Panc1 (cell line): Measurements from ENCODE around the gene VWA7. TPM values are rescaled to one million over a fixed set of nuclear protein-coding genes. Genes with fewer than 3 reads are reported as not detected.

Experiments used
- ATAC-seq: fragments of 200-7000 bp; cut with Tn5 transposase; 2 replicates; pipeline ENCODE4 v1.9.1; 2020; ENCODE audit warnings: mild to moderate bottlenecking, moderate library complexity
- BruUV-seq: library from RNA; stranded (reverse); fragments of 400-500 nt; replicated peaks from 2 replicates; lab custom pipeline; 2021; lab: Mats Ljungman, UMichigan
- CTCF ChIA-PET: fragments of 300-600 bp; sonication (Branson Sonifier 250); formaldehyde crosslinking; loops from one replicate; lab custom pipeline; 2022; ENCODE audit warnings: antibody characterized with exemption; lab: Charles Lee
- POLR2A ChIA-PET: fragments of 300-600 bp; sonication (Branson Sonifier 250); formaldehyde crosslinking; loops from one replicate; lab custom pipeline; 2022; ENCODE audit warnings: antibody characterized with exemption; lab: Charles Lee
- DNase-seq: peaks from one replicate; pipeline ENCODE4 v3.0.0-alpha.2; 2010; ENCODE audit warnings: low read depth, low spot score
- H3K27ac ChIP-seq: 2 replicates; pipeline ENCODE4 v1.5.1; 2011; ENCODE audit warnings: mild to moderate bottlenecking, low read length, inconsistent platforms
- H3K27me3 ChIP-seq: fragments of 200-500 bp; sonication (Bioruptor generic); 2 replicates; pipeline ENCODE4 v1.6.0; 2014; ENCODE audit warnings: low read length, inconsistent platforms; ENCODE audit not compliant: control insufficient read depth, insufficient read depth
- H3K36me3 ChIP-seq: fragments of 200-500 bp; sonication (Bioruptor generic); 2 replicates; pipeline ENCODE4 v1.5.1; 2014; ENCODE audit warnings: inconsistent platforms, mild to moderate bottlenecking, low read length, moderate library complexity; ENCODE audit not compliant: control insufficient read depth, insufficient read depth
- H3K4me1 ChIP-seq: 2 replicates; pipeline ENCODE4 v1.5.1; 2011; ENCODE audit warnings: inconsistent platforms, mild to moderate bottlenecking, low read length, moderate library complexity; ENCODE audit not compliant: control insufficient read depth, insufficient read depth
- H3K4me3 ChIP-seq, 2 experiments: 2 replicates each; pipeline ENCODE4 v1.5.1; 2011 to 2012; ENCODE audit warnings: low read depth in 2 of 2, low read length in 2 of 2, mild to moderate bottlenecking in 2 of 2, inconsistent platforms in 1 of 2, moderate library complexity in 1 of 2
- H3K9me3 ChIP-seq: fragments of 200-500 bp; sonication (Bioruptor generic); 2 replicates; pipeline ENCODE4 v1.5.1; 2014; ENCODE audit warnings: low read depth, mild to moderate bottlenecking, inconsistent platforms, low read length, moderate library complexity; ENCODE audit not compliant: control insufficient read depth, insufficient read depth
- POLR2AphosphoS5 ChIP-seq: IDR thresholded peaks from 2 replicates; pipeline ENCODE4 v1.6.1; 2012; ENCODE audit warnings: mild to moderate bottlenecking, low read depth, low read length, moderate library complexity
- SIN3A ChIP-seq: IDR thresholded peaks from 2 replicates; pipeline ENCODE4 v1.6.1; 2012; ENCODE audit warnings: low read depth, mild to moderate bottlenecking, low read length, moderate library complexity, borderline replicate concordance; ENCODE audit not compliant: insufficient read depth
- TCF7L2 ChIP-seq: IDR thresholded peaks from 2 replicates; pipeline ENCODE4 v1.6.1; 2011; ENCODE audit warnings: mild to moderate bottlenecking, low read depth, low read length, inconsistent platforms
- in situ Hi-C: cut with HindIII; loops from 2 replicates; pipeline ENCODE4 v1.10.0; 2016; ENCODE audit warnings: low sequenced_read_pairs, low pct_unique_long_range_greater_than_20kb
- intact Hi-C: fragments of 100-400 bp; cut with micrococcal nuclease; formaldehyde crosslinking; loops from one replicate; pipeline ENCODE4 v1.10.0; 2022; ENCODE audit not compliant: unreplicated experiment
- total RNA-seq: library from RNA; stranded (reverse); gene quantifications from one replicate; pipeline ENCODE4 v1.2.1, GENCODE V29; 2021; ENCODE audit not compliant: unreplicated experiment
- TF ChIP-seq, protein P1 (sequence below), 2 experiments: IDR thresholded peaks; 2 replicates each; pipeline ENCODE4 v1.6.1; 2011 to 2012; ENCODE audit warnings: low read depth in 2 of 2, control low read depth in 1 of 2, low read length in 1 of 2, mild to moderate bottlenecking in 1 of 2, moderate library complexity in 1 of 2; ENCODE audit not compliant: insufficient read depth in 1 of 2
- TF ChIP-seq, protein P2 (sequence below): fragments of 450-650 bp; IDR thresholded peaks from 2 replicates; pipeline ENCODE4 v1.5.1; 2017; ENCODE audit warnings: mild to moderate bottlenecking

Gene VWA7
- total RNA-seq, 1 experiment from 2014 or later: 4.3 TPM

DNA sequence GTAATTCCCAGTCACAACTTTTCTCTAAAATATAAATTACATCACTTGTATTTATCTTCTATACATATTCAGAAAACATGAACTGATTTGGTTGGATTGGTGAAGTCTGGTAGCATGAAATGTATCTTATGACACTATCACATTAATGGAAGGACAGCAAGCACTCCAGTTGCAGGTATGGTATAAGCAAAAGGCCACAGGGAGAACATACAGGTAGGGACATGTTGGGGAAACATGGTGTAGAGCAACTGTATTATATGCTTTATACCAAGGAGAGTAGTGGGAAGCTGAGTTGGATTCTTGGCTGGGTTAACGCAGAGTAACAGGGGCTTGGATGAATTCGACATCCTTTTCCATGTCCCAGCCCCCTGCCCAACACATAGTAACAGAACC, 19.9 kb upstream of the VWA7 start:
- Histone ChIP-seq H3K4me1 (peaks cover 15% of the 10 kb centered on the region), H3K36me3 (no peaks in the 10 kb centered on the region; the same call in 1 of the 2 replicates), H3K27ac (peak overlapping the region; percentile 67), H3K9me3 (no peaks in the 10 kb centered on the region), H3K27me3 (no peaks in the 10 kb centered on the region), H3K4me3 (no peak overlapping the region)
- ChIA-PET CTCF (interaction anchor here (1.1 kb wide), 1 partner anchor 9 kb away, joined by 3 read pairs; no protein-coding TSS in a partner anchor), POLR2A (interaction anchor here (0.6 kb wide), 1 partner anchor 34 kb away, joined by 3 read pairs; no protein-coding TSS in a partner anchor)
- intact Hi-C loops (no loop called here), in situ Hi-C loops (no loop called here)
- no TSS peak for BruUV-seq
- DNase-seq (no peak), ATAC-seq (no peak)
- no peak for TF ChIP-seq TCF7L2
- TF ChIP-seq, protein P1, sequence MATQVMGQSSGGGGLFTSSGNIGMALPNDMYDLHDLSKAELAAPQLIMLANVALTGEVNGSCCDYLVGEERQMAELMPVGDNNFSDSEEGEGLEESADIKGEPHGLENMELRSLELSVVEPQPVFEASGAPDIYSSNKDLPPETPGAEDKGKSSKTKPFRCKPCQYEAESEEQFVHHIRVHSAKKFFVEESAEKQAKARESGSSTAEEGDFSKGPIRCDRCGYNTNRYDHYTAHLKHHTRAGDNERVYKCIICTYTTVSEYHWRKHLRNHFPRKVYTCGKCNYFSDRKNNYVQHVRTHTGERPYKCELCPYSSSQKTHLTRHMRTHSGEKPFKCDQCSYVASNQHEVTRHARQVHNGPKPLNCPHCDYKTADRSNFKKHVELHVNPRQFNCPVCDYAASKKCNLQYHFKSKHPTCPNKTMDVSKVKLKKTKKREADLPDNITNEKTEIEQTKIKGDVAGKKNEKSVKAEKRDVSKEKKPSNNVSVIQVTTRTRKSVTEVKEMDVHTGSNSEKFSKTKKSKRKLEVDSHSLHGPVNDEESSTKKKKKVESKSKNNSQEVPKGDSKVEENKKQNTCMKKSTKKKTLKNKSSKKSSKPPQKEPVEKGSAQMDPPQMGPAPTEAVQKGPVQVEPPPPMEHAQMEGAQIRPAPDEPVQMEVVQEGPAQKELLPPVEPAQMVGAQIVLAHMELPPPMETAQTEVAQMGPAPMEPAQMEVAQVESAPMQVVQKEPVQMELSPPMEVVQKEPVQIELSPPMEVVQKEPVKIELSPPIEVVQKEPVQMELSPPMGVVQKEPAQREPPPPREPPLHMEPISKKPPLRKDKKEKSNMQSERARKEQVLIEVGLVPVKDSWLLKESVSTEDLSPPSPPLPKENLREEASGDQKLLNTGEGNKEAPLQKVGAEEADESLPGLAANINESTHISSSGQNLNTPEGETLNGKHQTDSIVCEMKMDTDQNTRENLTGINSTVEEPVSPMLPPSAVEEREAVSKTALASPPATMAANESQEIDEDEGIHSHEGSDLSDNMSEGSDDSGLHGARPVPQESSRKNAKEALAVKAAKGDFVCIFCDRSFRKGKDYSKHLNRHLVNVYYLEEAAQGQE (IDR thresholded peaks at IDR 0.05; ENCODE audit: insufficient read depth in 1 of 2, low read depth in 2 of 2, low read length in 1 of 2): no peak
- TF ChIP-seq SIN3A: no peak
- TF ChIP-seq, protein P2, sequence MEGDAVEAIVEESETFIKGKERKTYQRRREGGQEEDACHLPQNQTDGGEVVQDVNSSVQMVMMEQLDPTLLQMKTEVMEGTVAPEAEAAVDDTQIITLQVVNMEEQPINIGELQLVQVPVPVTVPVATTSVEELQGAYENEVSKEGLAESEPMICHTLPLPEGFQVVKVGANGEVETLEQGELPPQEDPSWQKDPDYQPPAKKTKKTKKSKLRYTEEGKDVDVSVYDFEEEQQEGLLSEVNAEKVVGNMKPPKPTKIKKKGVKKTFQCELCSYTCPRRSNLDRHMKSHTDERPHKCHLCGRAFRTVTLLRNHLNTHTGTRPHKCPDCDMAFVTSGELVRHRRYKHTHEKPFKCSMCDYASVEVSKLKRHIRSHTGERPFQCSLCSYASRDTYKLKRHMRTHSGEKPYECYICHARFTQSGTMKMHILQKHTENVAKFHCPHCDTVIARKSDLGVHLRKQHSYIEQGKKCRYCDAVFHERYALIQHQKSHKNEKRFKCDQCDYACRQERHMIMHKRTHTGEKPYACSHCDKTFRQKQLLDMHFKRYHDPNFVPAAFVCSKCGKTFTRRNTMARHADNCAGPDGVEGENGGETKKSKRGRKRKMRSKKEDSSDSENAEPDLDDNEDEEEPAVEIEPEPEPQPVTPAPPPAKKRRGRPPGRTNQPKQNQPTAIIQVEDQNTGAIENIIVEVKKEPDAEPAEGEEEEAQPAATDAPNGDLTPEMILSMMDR: no peak
- TF ChIP-seq POLR2AphosphoS5: no peak

DNA sequence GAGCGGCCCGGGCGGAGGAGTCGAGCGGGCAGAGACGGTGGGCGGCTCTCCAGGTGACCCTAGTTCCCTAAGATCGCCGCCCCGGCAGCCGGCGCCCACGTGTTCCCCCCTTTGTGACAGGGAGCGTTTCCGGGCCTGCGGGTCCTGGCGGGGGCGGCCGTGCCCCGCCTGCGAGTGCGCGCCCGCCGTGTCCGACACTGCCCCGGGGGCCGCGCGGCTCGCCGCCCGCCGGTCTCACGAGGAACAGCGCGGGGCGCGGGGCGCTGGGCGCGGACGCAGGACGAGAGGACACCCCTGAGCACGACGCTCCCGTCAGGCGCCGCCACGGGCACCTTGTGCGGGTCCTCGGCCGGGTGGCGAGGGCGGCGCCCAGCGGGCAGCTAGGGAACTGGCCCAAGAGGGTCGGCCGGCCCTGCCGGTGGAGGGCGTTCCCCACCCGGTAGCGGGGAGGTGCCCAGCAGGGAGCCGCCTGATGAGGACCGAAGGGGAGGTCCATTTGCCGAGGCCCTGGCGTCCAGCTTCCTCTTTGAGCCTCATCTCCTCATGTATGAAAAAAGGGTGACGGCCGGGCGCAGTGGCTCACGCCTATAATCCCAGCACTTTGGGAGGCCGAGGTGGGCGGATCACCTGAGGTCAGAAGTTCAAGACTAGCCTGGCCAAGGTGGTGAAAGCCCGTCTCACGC, 18.6 kb upstream of the VWA7 start, which contains the start of gene VARS1:
Gene VARS1, minus strand, starts transcription at position 137 of the 683 bp plus-strand sequence. CDS start 535 bp downstream, outside the sequence.
- peaks cover 21% of the 10 kb centered on the region for H3K4me1 ChIP-seq
- ChIA-PET CTCF (no interaction called here), POLR2A (interaction anchor here (0.6 to 0.7 kb wide), 3 partner anchors 10 to 114 kb away, joined by 3 to 4 read pairs (median 3); no protein-coding TSS in a partner anchor)
- peaks cover 5% of the 10 kb centered on the region for H3K36me3 ChIP-seq
- peak; percentile 96; the same call in 1 of the 2 replicates for TF ChIP-seq SIN3A
- TF ChIP-seq POLR2AphosphoS5: peak; percentile 62
- TF ChIP-seq, protein P1 (IDR thresholded peaks at IDR 0.05; ENCODE audit: insufficient read depth in 1 of 2, low read depth in 2 of 2, low read length in 1 of 2): no peak
- TF ChIP-seq TCF7L2: no peak
- TF ChIP-seq, protein P2: peak; percentile 91
- intact Hi-C loops (no loop called here), in situ Hi-C loops (no loop called here)
- H3K27ac ChIP-seq: peak within 1 kb of the TSS; percentile 99
- H3K9me3 ChIP-seq: no peaks in the 10 kb centered on the region
- DNase-seq (no peak), ATAC-seq (peak; percentile 90)
- peak within 1 kb of the TSS; percentile 92 to 99 for H3K4me3 ChIP-seq
- no TSS peak for BruUV-seq
- no peaks in the 10 kb centered on the region for H3K27me3 ChIP-seq
